SK-N-SH (cell line): ENCODE measurements around the gene NEDD8. TPM values are rescaled to one million over a fixed set of nuclear protein-coding genes. Genes with fewer than 3 reads are reported as not detected.

Experiments
- CTCF ChIA-PET: fragments of 300-600, 350-600 bp; formaldehyde crosslinking; extraction: SDS; loops from one replicate; lab custom pipeline; 2021; lab: Yijun Ruan, JAX
- POLR2A ChIA-PET: fragments of 350-600 bp; sonication (Branson Sonifier 250); formaldehyde crosslinking; extraction: SDS; loops from one replicate; lab custom pipeline; 2020; ENCODE audit warnings: antibody characterized with exemption, inconsistent platforms; lab: Yijun Ruan, JAX
- DNase-seq: peaks from one replicate; pipeline ENCODE4 v3.0.0; 2012
- H2AFZ ChIP-seq: fragments of 200-600 bp; sonication (generic); 2 replicates; pipeline ENCODE4 v1.8.1; 2016; ENCODE audit warnings: antibody characterized with exemption, mild to moderate bottlenecking, low read depth
- H3F3A ChIP-seq: fragments of 200-600 bp; sonication (generic); replicated peaks from 2 replicates; pipeline ENCODE3; 2016; ENCODE audit warnings: antibody characterized with exemption, mild to moderate bottlenecking; ENCODE audit not compliant: insufficient read depth
- H3K27ac ChIP-seq, 2 experiments: fragments of 200-500 bp in 1 of 2; fragments of 200-600 bp in 1 of 2; sonication (Bioruptor generic) in 1 of 2; sonication (generic), shearing (Covaris generic) in 1 of 2; 2 replicates each; pipeline versions ENCODE4 v1.5.1 to v1.6.1; 2014 to 2016; ENCODE audit warnings: low read depth in 2 of 2, inconsistent platforms in 1 of 2, low read length in 1 of 2, mild to moderate bottlenecking in 1 of 2, mixed read lengths in 1 of 2
- H3K27me3 ChIP-seq: fragments of 200-600 bp; sonication (generic), shearing (Covaris generic); 2 replicates; pipeline ENCODE4 v1.6.1; 2016; ENCODE audit warnings: mixed run types; ENCODE audit not compliant: insufficient read depth
- H3K36me3 ChIP-seq, 2 experiments: fragments of 200-500 bp in 1 of 2; fragments of 200-600 bp in 1 of 2; sonication (Bioruptor generic) in 1 of 2; sonication (generic) in 1 of 2; replicated peaks in 1 of 2; 2 replicates each; pipeline versions ENCODE3 to v1.5.1; 2014 to 2016; ENCODE audit warnings: low read length in 1 of 2, mild to moderate bottlenecking in 1 of 2; ENCODE audit not compliant: insufficient read depth in 2 of 2, control insufficient read depth in 1 of 2
- H3K4me1 ChIP-seq, 2 experiments: fragments of 200-500 bp in 1 of 2; fragments of 200-600 bp in 1 of 2; sonication (Bioruptor generic) in 1 of 2; sonication (generic), shearing (Covaris generic) in 1 of 2; 2 replicates each; pipeline versions ENCODE4 v1.5.1 to v1.6.1; 2014 to 2016; ENCODE audit warnings: low read depth in 1 of 2, low read length in 1 of 2, mixed run types in 1 of 2; ENCODE audit not compliant: insufficient read depth in 2 of 2, control insufficient read depth in 1 of 2
- H3K4me2 ChIP-seq: fragments of 200-600 bp; sonication (generic), shearing (Covaris generic); 2 replicates; pipeline ENCODE4 v1.6.1; 2017; ENCODE audit warnings: mixed run types
- H3K4me3 ChIP-seq, 2 experiments: fragments of 200-500 bp in 1 of 2; fragments of 200-600 bp in 1 of 2; sonication (Bioruptor generic) in 1 of 2; sonication (generic), shearing (Covaris generic) in 1 of 2; 2 replicates each; pipeline versions ENCODE4 v1.5.1 to v1.8.1; 2014 to 2016; ENCODE audit warnings: low read depth in 2 of 2, inconsistent platforms in 1 of 2, low read length in 1 of 2, mild to moderate bottlenecking in 1 of 2, mixed read lengths in 1 of 2, moderate library complexity in 1 of 2
- H3K79me2 ChIP-seq: fragments of 200-600 bp; sonication (generic); 2 replicates; pipeline ENCODE4 v1.8.1; 2017; ENCODE audit warnings: mild to moderate bottlenecking; ENCODE audit not compliant: insufficient read depth
- H3K9ac ChIP-seq: fragments of 200-600 bp; sonication (generic); 2 replicates; pipeline ENCODE4 v1.6.1; 2017; ENCODE audit warnings: mixed run types
- H3K9me2 ChIP-seq: fragments of 200-600 bp; sonication (generic); 2 replicates; pipeline ENCODE4 v1.6.1; 2017; ENCODE audit warnings: mixed run types
- H3K9me3 ChIP-seq: fragments of 200-600 bp; sonication (generic); 2 replicates; pipeline ENCODE4 v1.6.1; 2017; ENCODE audit warnings: mixed run types, mild to moderate bottlenecking, moderate library complexity
- H4K20me1 ChIP-seq: fragments of 200-600 bp; sonication (generic); 2 replicates; pipeline ENCODE4 v1.6.1; 2017; ENCODE audit warnings: mild to moderate bottlenecking, mixed run types; ENCODE audit not compliant: insufficient read depth
- CHD2 ChIP-seq: fragments of 150-350 bp; IDR thresholded peaks from 2 replicates; pipeline ENCODE4 v1.6.1; 2018; ENCODE audit warnings: low read length; ENCODE audit not compliant: partially characterized antibody
- EP300 ChIP-seq, 2 experiments: IDR thresholded peaks; 2 replicates each; pipeline versions ENCODE4 v1.4.0 to v1.6.1; 2012; ENCODE audit warnings: borderline replicate concordance in 1 of 2, low read depth in 1 of 2, low read length in 1 of 2
- EZH2phosphoT487 ChIP-seq: fragments of 200-600 bp; sonication (generic); IDR thresholded peaks from 2 replicates; pipeline ENCODE4 v1.6.1; 2017; ENCODE audit warnings: low read depth, mixed run types, mild to moderate bottlenecking, antibody characterized with exemption, moderate library complexity, borderline replicate concordance
- FOSL2 ChIP-seq: IDR thresholded peaks from 2 replicates; pipeline ENCODE4 v1.4.0; 2012; ENCODE audit warnings: low read depth, mild to moderate bottlenecking, moderate library complexity, borderline replicate concordance
- FOXM1 ChIP-seq: IDR thresholded peaks from 2 replicates; pipeline ENCODE4 v1.4.0; 2012; ENCODE audit warnings: low read depth, mild to moderate bottlenecking
- GABPA ChIP-seq: IDR thresholded peaks from 2 replicates; pipeline ENCODE4 v1.4.0; 2012; ENCODE audit warnings: low read depth, mild to moderate bottlenecking
- IRF3 ChIP-seq: fragments of 150-350 bp; IDR thresholded peaks from 2 replicates; pipeline ENCODE4 v1.6.1; 2016; ENCODE audit warnings: mild to moderate bottlenecking, low read depth, low read length
- MEF2A ChIP-seq: IDR thresholded peaks from 2 replicates; pipeline ENCODE4 v1.4.0; 2012; ENCODE audit warnings: low read depth, borderline replicate concordance
- NFIC ChIP-seq: IDR thresholded peaks from 2 replicates; pipeline ENCODE4 v1.4.0; 2012; ENCODE audit warnings: borderline replicate concordance
- PBX3 ChIP-seq: IDR thresholded peaks from 2 replicates; pipeline ENCODE4; 2012
- SIN3A ChIP-seq: IDR thresholded peaks from 2 replicates; pipeline ENCODE4 v1.6.1; 2012; ENCODE audit warnings: low read depth, mild to moderate bottlenecking, low read length, moderate library complexity, borderline replicate concordance
- SMC3 ChIP-seq: IDR thresholded peaks from 2 replicates; pipeline ENCODE4 v1.6.1; 2012; ENCODE audit warnings: low read depth, low read length, improper control_type of control experiment
- TAF1 ChIP-seq: IDR thresholded peaks from 2 replicates; pipeline ENCODE4 v1.6.1; 2012; ENCODE audit warnings: low read depth, mild to moderate bottlenecking, low read length, moderate library complexity, borderline replicate concordance
- TCF12 ChIP-seq: IDR thresholded peaks from 2 replicates; pipeline ENCODE4 v1.4.0; 2012
- TEAD4 ChIP-seq: IDR thresholded peaks from 2 replicates; pipeline ENCODE4 v1.4.0; 2012; ENCODE audit warnings: mild to moderate bottlenecking, borderline replicate concordance; ENCODE audit not compliant: insufficient read depth
- USF1 ChIP-seq: IDR thresholded peaks from 2 replicates; pipeline ENCODE4 v1.4.0; 2012; ENCODE audit warnings: low read depth, borderline replicate concordance
- YY1 ChIP-seq: IDR thresholded peaks from 2 replicates; pipeline ENCODE4 v1.4.0; 2012; ENCODE audit warnings: low read depth, mild to moderate bottlenecking
- WGBS: methylation state at CpG from one replicate; pipeline ENCODE4 v1.1.6; 2017; ENCODE audit warnings: low lambda C conversion rate; 5-methylcytosine and 5-hydroxymethylcytosine counted together
- polyA plus RNA-seq, 3 experiments: library from polyadenylated mRNA; depleted of rRNA; stranded (reverse); fragments of >200 nt; gene quantifications; 2 replicates each; pipeline ENCODE4 v1.2.3, GENCODE V29; 2012

NEDD8 gene
- polyA plus RNA-seq, 1 of the 3 experiments (the other 2 are of a cell fraction): 534 TPM

GRCh38 chr14:24256960-24257359 lies 24.8 kb upstream of the NEDD8 start:
- 51% methylated on average over 4 of the region's 4 CpGs for WGBS
- TF ChIP-seq USF1 (no peak), TEAD4 (no peak), FOXM1 (no peak), SIN3A (no peak)
- CTCF ChIA-PET: interaction anchor here (1.0 to 4.0 kb wide), 5 partner anchors 10 to 76 kb away, joined by 3 to 15 read pairs (median 5); partner anchors contain the start of genes CIDEB and TINF2

GRCh38 chr14:24255931-24256711 lies 24.0 kb upstream of the NEDD8 start:
- CTCF ChIA-PET: interaction anchor here (1.0 to 4.0 kb wide), 5 partner anchors 10 to 52 kb away, joined by 3 to 15 read pairs (median 5); partner anchors contain the start of genes CIDEB and TINF2

More at GRCh38 chr14:24256960-24257359, 24.8 kb upstream of the NEDD8 start:
- Histone ChIP-seq H3K9me3 (no peaks in the 10 kb centered on the region), H3K9ac (no peak overlapping the region), H3K4me1 (peaks cover 0 to 3% of the 10 kb centered on the region in 2 experiments; a peak in 1 of 4 replicates), H3K4me3 (no peak overlapping the region), H3K36me3 (peaks cover 0 to 3% of the 10 kb centered on the region in 2 experiments), H3K9me2 (no peaks in the 10 kb centered on the region), H3K79me2 (no peaks in the 10 kb centered on the region), H2AFZ (no peak overlapping the region), H3K27ac (no peak overlapping the region), H4K20me1 (no peaks in the 10 kb centered on the region), H3K27me3 (no peaks in the 10 kb centered on the region), H3K4me2 (no peak overlapping the region), H3F3A (peaks cover 5% of the 10 kb centered on the region)
- DNase-seq: no peak
- POLR2A ChIA-PET: no interaction called here

More at GRCh38 chr14:24255931-24256711, 24.0 kb upstream of the NEDD8 start:
- H3K27ac ChIP-seq: no peak overlapping the region
- H3K4me2 ChIP-seq: no peak overlapping the region
- H3K4me3 ChIP-seq: no peak overlapping the region
- H3K9ac ChIP-seq: no peak overlapping the region
- no peaks in the 10 kb centered on the region for H3K79me2 ChIP-seq
- TF ChIP-seq SIN3A (no peak), YY1 (no peak), CHD2 (no peak), EZH2phosphoT487 (no peak), MEF2A (no peak), TAF1 (no peak), IRF3 (no peak), NFIC (no peak), TCF12 (no peak), GABPA (no peak), FOSL2 (no peak), PBX3 (no peak), EP300 (IDR thresholded peaks at IDR 0.05; ENCODE audit: borderline replicate concordance in 1 of 2, low read depth in 1 of 2, low read length in 1 of 2) (no peak), SMC3 (no peak)
- peaks cover 5% of the 10 kb centered on the region for H3F3A ChIP-seq
- H3K9me2 ChIP-seq: no peaks in the 10 kb centered on the region
- H3K9me3 ChIP-seq: no peaks in the 10 kb centered on the region
- POLR2A ChIA-PET: no interaction called here
- H3K4me1 ChIP-seq: peaks cover 0 to 3% of the 10 kb centered on the region in 2 experiments; a peak in 1 of 4 replicates
- H3K27me3 ChIP-seq: no peaks in the 10 kb centered on the region
- 96% methylated on average over 8 of the region's 12 CpGs for WGBS
- H4K20me1 ChIP-seq: no peaks in the 10 kb centered on the region
- H3K36me3 ChIP-seq: peaks cover 0 to 3% of the 10 kb centered on the region in 2 experiments
- no peak for DNase-seq
- no peak overlapping the region for H2AFZ ChIP-seq
